GM23338 (cell line): ENCODE results near the gene EPS8L2. TPM values are rescaled to one million over a fixed set of nuclear protein-coding genes. Genes with fewer than 3 reads are reported as not detected.

Source experiments
- ATAC-seq: fragments of 200-7000 bp; cut with Tn5 transposase; 3 replicates; pipeline ENCODE4 v1.9.1; 2020
- DNase-seq: peaks from one replicate; pipeline ENCODE4 v3.0.0-alpha.2; 2015; ENCODE audit warnings: low spot score
- H2AFZ ChIP-seq: fragments of 200-600 bp; sonication (generic); 2 replicates; pipeline ENCODE4 v1.8.0; 2016; ENCODE audit warnings: antibody characterized with exemption, mild to moderate bottlenecking, moderate library complexity
- H3F3A ChIP-seq: fragments of 200-600 bp; sonication (generic); replicated peaks from 2 replicates; pipeline ENCODE4 v1.8.0; 2017; ENCODE audit warnings: antibody characterized with exemption, mixed run types, low read depth
- H3K27ac ChIP-seq: fragments of 200-600 bp; sonication (generic); 2 replicates; pipeline ENCODE4 v1.6.1; 2016; ENCODE audit warnings: low read depth
- H3K27me3 ChIP-seq: fragments of 200-600 bp; sonication (generic); 2 replicates; pipeline ENCODE4 v1.8.0; 2016; ENCODE audit warnings: mild to moderate bottlenecking, mixed run types, moderate library complexity; ENCODE audit not compliant: insufficient read depth
- H3K36me3 ChIP-seq: fragments of 200-600 bp; sonication (generic); 2 replicates; pipeline ENCODE4 v1.8.0; 2016; ENCODE audit warnings: mild to moderate bottlenecking; ENCODE audit not compliant: insufficient read depth
- H3K4me1 ChIP-seq: fragments of 200-600 bp; sonication (generic); 2 replicates; pipeline ENCODE4 v1.8.0; 2016; ENCODE audit warnings: mild to moderate bottlenecking, moderate library complexity; ENCODE audit not compliant: insufficient read depth
- H3K4me2 ChIP-seq: fragments of 200-600 bp; sonication (generic); 2 replicates; pipeline ENCODE4 v1.7.1; 2017; ENCODE audit warnings: mixed run types
- H3K4me3 ChIP-seq: fragments of 200-600 bp; sonication (generic); 2 replicates; pipeline ENCODE4 v1.6.1; 2016; ENCODE audit warnings: mixed run types
- H3K79me2 ChIP-seq: fragments of 200-600 bp; sonication (generic); replicated peaks from 2 replicates; pipeline ENCODE4 v1.8.0; 2017; ENCODE audit warnings: mild to moderate bottlenecking; ENCODE audit not compliant: insufficient read depth
- H3K9me2 ChIP-seq: fragments of 200-600 bp; sonication (generic); 2 replicates; pipeline ENCODE4 v1.8.0; 2017; ENCODE audit not compliant: insufficient read depth
- H4K20me1 ChIP-seq: fragments of 200-600 bp; sonication (generic); replicated peaks from 2 replicates; pipeline ENCODE4 v1.8.0; 2017; ENCODE audit warnings: mild to moderate bottlenecking; ENCODE audit not compliant: insufficient read depth
- H3K27ac Mint-ChIP-seq: 2 replicates; pipeline ENCODE4 v1.8.0; 2020; ENCODE audit warnings: inconsistent platforms, mild to moderate bottlenecking, moderate library complexity, mixed read lengths
- H3K27me3 Mint-ChIP-seq: 3 replicates; pipeline ENCODE4 v1.8.0; 2022; ENCODE audit warnings: low read depth, mild to moderate bottlenecking, moderate library complexity, mixed read lengths, inconsistent platforms; ENCODE audit not compliant: insufficient read depth, poor library complexity
- H3K36me3 Mint-ChIP-seq: 3 replicates; pipeline ENCODE4 v1.8.0; 2021; ENCODE audit warnings: low read depth, mild to moderate bottlenecking, inconsistent platforms, moderate library complexity, mixed read lengths
- H3K4me1 Mint-ChIP-seq: 3 replicates; pipeline ENCODE4 v1.8.0; 2020; ENCODE audit warnings: mild to moderate bottlenecking, inconsistent platforms, mixed read lengths
- H3K4me3 Mint-ChIP-seq: 3 replicates; pipeline ENCODE4 v1.8.0; 2021; ENCODE audit warnings: moderate library complexity, mild to moderate bottlenecking, inconsistent platforms, mixed read lengths
- H3K9me3 Mint-ChIP-seq: 3 replicates; pipeline ENCODE4 v1.8.0; 2020; ENCODE audit warnings: moderate library complexity, mild to moderate bottlenecking, inconsistent platforms, mixed read lengths
- CREB1 ChIP-seq: fragments of 250-450 bp; sonication (Bioruptor Pico); IDR thresholded peaks from 2 replicates; pipeline ENCODE4 v1.5.0; 2020; ENCODE audit warnings: low read depth, mild to moderate bottlenecking, moderate library complexity
- CTCF ChIP-seq, 2 experiments: fragments of 200-600 bp in 1 of 2; sonication (generic) in 1 of 2; conservative IDR thresholded peaks; 2 replicates each; pipeline versions ENCODE4 v1.5.1 to v1.6.1; 2016 to 2017; ENCODE audit warnings: antibody characterized with exemption in 2 of 2, low read depth in 2 of 2, mild to moderate bottlenecking in 2 of 2, moderate library complexity in 1 of 2
- EZH2 ChIP-seq: fragments of 200-600 bp; sonication (generic); IDR thresholded peaks from one replicate; pipeline ENCODE4 v1.8.0; 2017; ENCODE audit warnings: antibody characterized with exemption, mild to moderate bottlenecking, low read depth; ENCODE audit not compliant: unreplicated experiment
- EZH2phosphoT487 ChIP-seq: fragments of 200-600 bp; sonication (generic); IDR thresholded peaks from one replicate; pipeline ENCODE4 v1.8.1; 2018; ENCODE audit warnings: antibody characterized with exemption; ENCODE audit not compliant: unreplicated experiment
- JUNB ChIP-seq: IDR thresholded peaks from one replicate; pipeline ENCODE4 v1.6.1; 2016; ENCODE audit warnings: antibody characterized with exemption; ENCODE audit not compliant: unreplicated experiment
- NANOG ChIP-seq: IDR thresholded peaks from 2 replicates; pipeline ENCODE4 v1.6.1; 2016; ENCODE audit warnings: antibody characterized with exemption, borderline replicate concordance
- POLR2AphosphoS5 ChIP-seq: IDR thresholded peaks from 2 replicates; pipeline ENCODE4 v1.6.1; 2016; ENCODE audit warnings: antibody characterized with exemption, low read depth
- REST ChIP-seq: IDR thresholded peaks from one replicate; pipeline ENCODE4 v1.6.1; 2018; ENCODE audit warnings: antibody characterized with exemption; ENCODE audit not compliant: unreplicated experiment
- STAT1 ChIP-seq: IDR thresholded peaks from one replicate; pipeline ENCODE4 v1.6.1; 2016; ENCODE audit warnings: antibody characterized with exemption; ENCODE audit not compliant: unreplicated experiment
- ZNF114 ChIP-seq: fragments of 250-450 bp; sonication (Bioruptor Pico); IDR thresholded peaks from 2 replicates; pipeline ENCODE4 v1.5.0; 2020; ENCODE audit warnings: mild to moderate bottlenecking, moderate library complexity
- ZNF331 ChIP-seq: fragments of 250-450 bp; sonication (Bioruptor Pico); IDR thresholded peaks from 2 replicates; pipeline ENCODE4 v1.5.0; 2020; ENCODE audit warnings: low read depth, mild to moderate bottlenecking, moderate library complexity
- polyA plus RNA-seq: library from polyadenylated mRNA; unstranded; fragments of >200 nt; fragmentation: Nextera tagmentation; extraction: Ambion mirVana; gene quantifications from 2 replicates; pipeline ENCODE4 v1.2.1, GENCODE V29; 2016
- total RNA-seq: library from RNA; depleted of rRNA; stranded (reverse); fragments of >200 nt; shearing (Covaris generic); gene quantifications from 2 replicates; pipeline ENCODE4 v1.2.3, GENCODE V29; 2014
- TF ChIP-seq, protein P1 (sequence below): IDR thresholded peaks from 2 replicates; pipeline ENCODE4 v1.6.1; 2016; ENCODE audit warnings: antibody characterized with exemption
- TF ChIP-seq, protein P2 (sequence below): fragments of 250-450 bp; sonication (Bioruptor Pico); IDR thresholded peaks from 2 replicates; pipeline ENCODE4 v1.5.0; 2020; ENCODE audit warnings: mild to moderate bottlenecking, moderate library complexity

The EPS8L2 gene
- total and polyA plus RNA-seq, 2 experiments from 2014 or later: 38.7 to 59.4 TPM

DNA sequence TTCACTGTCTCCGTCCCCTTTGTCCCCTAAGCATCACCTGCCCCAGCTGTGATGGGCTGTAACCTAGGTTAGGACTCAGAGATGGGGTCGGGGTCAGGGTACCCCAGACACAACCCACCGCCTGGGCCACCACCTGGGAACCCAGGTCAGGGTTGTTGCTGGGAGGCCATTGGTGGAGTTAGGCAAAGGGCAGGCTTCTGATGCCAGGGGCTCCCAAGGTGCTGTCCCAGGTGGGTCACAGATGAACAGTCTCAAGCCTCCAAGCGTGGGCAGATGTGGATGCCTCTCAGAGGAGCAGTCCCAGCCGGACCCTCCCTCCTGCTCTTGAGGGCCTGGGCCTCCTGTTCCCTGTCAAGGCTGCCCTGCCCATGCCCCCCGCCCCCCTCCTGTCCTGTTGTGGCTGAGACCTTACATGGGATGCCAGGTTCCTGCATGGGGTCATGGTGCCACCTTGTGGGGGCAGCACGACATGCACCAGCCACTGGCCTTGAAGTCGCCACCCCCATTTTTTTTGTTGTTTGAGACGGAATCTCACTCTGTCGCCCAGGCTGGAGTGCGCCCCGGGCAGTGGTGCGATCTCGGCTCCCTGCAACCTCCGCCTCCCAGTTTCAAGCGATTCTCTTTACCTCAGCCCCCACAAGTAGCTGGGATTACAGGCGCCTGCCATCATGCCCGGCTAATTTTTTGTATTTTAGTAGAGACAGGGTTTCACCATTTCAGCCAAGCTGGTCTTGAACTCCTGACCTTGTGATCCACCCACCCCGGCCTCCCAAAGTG lies 59.2 kb downstream of the EPS8L2 start:
- peak overlapping the region; percentile 74 for H3K27ac Mint-ChIP-seq
- DNase-seq (peak; percentile 88), ATAC-seq (peak; percentile 64)
- no peak overlapping the region for H3K4me3 ChIP-seq
- peaks cover 8% of the 10 kb centered on the region for H3K4me1 ChIP-seq
- peaks cover 32% of the 10 kb centered on the region for H3K27me3 Mint-ChIP-seq
- H4K20me1 ChIP-seq: peaks cover 6% of the 10 kb centered on the region; the same call in 1 of the 2 replicates
- peaks cover 10% of the 10 kb centered on the region for H3K4me1 Mint-ChIP-seq
- peaks cover 35% of the 10 kb centered on the region for H3K36me3 ChIP-seq
- H3K27ac ChIP-seq: peak overlapping the region; percentile 72; the same call in 1 of the 2 replicates
- TF ChIP-seq JUNB (no peak), CTCF (conservative IDR thresholded peaks at IDR 0.05; ENCODE audit: low read depth in 2 of 2) (peak; percentile 66 to 88), STAT1 (no peak), POLR2AphosphoS5 (peak; percentile 44), ZNF331 (CRISPR knock-in tag) (no peak), CREB1 (CRISPR knock-in tag) (0 out of 2 replicates have a peak, but pooled peaks have one; percentile 17), EZH2 (no peak), EZH2phosphoT487 (no peak), NANOG (no peak), REST (no peak), ZNF114 (CRISPR knock-in tag) (no peak)
- TF ChIP-seq, protein P1, sequence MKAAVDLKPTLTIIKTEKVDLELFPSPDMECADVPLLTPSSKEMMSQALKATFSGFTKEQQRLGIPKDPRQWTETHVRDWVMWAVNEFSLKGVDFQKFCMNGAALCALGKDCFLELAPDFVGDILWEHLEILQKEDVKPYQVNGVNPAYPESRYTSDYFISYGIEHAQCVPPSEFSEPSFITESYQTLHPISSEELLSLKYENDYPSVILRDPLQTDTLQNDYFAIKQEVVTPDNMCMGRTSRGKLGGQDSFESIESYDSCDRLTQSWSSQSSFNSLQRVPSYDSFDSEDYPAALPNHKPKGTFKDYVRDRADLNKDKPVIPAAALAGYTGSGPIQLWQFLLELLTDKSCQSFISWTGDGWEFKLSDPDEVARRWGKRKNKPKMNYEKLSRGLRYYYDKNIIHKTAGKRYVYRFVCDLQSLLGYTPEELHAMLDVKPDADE: no peak
- TF ChIP-seq, protein P2, sequence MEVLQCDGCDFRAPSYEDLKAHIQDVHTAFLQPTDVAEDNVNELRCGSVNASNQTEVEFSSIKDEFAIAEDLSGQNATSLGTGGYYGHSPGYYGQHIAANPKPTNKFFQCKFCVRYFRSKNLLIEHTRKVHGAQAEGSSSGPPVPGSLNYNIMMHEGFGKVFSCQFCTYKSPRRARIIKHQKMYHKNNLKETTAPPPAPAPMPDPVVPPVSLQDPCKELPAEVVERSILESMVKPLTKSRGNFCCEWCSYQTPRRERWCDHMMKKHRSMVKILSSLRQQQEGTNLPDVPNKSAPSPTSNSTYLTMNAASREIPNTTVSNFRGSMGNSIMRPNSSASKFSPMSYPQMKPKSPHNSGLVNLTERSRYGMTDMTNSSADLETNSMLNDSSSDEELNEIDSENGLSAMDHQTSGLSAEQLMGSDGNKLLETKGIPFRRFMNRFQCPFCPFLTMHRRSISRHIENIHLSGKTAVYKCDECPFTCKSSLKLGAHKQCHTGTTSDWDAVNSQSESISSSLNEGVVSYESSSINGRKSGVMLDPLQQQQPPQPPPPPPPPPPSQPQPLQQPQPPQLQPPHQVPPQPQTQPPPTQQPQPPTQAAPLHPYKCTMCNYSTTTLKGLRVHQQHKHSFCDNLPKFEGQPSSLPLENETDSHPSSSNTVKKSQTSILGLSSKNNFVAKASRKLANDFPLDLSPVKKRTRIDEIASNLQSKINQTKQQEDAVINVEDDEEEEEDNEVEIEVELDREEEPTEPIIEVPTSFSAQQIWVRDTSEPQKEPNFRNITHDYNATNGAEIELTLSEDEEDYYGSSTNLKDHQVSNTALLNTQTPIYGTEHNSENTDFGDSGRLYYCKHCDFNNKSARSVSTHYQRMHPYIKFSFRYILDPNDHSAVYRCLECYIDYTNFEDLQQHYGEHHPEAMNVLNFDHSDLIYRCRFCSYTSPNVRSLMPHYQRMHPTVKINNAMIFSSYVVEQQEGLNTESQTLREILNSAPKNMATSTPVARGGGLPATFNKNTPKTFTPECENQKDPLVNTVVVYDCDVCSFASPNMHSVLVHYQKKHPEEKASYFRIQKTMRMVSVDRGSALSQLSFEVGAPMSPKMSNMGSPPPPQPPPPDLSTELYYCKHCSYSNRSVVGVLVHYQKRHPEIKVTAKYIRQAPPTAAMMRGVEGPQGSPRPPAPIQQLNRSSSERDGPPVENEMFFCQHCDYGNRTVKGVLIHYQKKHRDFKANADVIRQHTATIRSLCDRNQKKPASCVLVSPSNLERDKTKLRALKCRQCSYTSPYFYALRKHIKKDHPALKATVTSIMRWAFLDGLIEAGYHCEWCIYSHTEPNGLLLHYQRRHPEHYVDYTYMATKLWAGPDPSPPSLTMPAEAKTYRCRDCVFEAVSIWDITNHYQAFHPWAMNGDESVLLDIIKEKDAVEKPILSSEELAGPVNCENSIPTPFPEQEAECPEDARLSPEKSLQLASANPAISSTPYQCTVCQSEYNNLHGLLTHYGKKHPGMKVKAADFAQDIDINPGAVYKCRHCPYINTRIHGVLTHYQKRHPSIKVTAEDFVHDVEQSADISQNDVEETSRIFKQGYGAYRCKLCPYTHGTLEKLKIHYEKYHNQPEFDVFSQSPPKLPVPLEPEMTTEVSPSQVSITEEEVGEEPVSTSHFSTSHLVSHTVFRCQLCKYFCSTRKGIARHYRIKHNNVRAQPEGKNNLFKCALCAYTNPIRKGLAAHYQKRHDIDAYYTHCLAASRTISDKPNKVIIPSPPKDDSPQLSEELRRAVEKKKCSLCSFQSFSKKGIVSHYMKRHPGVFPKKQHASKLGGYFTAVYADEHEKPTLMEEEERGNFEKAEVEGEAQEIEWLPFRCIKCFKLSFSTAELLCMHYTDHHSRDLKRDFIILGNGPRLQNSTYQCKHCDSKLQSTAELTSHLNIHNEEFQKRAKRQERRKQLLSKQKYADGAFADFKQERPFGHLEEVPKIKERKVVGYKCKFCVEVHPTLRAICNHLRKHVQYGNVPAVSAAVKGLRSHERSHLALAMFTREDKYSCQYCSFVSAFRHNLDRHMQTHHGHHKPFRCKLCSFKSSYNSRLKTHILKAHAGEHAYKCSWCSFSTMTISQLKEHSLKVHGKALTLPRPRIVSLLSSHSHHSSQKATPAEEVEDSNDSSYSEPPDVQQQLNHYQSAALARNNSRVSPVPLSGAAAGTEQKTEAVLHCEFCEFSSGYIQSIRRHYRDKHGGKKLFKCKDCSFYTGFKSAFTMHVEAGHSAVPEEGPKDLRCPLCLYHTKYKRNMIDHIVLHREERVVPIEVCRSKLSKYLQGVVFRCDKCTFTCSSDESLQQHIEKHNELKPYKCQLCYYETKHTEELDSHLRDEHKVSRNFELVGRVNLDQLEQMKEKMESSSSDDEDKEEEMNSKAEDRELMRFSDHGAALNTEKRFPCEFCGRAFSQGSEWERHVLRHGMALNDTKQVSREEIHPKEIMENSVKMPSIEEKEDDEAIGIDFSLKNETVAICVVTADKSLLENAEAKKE (CRISPR knock-in tag): no peak
- no peak overlapping the region for H2AFZ ChIP-seq
- no peak overlapping the region for H3K4me2 ChIP-seq
- no peaks in the 10 kb centered on the region for H3K27me3 ChIP-seq
- H3K9me2 ChIP-seq: no peaks in the 10 kb centered on the region
- no peaks in the 10 kb centered on the region for H3K79me2 ChIP-seq
- no peak overlapping the region for H3K4me3 Mint-ChIP-seq
- peaks cover 82% of the 10 kb centered on the region for H3K36me3 Mint-ChIP-seq
- no peaks in the 10 kb centered on the region for H3K9me3 Mint-ChIP-seq
- peaks cover 57% of the 10 kb centered on the region for H3F3A ChIP-seq
